GM21786 (cell line): ENCODE data around the gene KIAA1586.
A peak's percentile ranks its signal among the peaks of the same experiment; 100 is the strongest.
"Not testable (repeated sequence)": the region's sequence is repeated elsewhere in the genome, so short reads cannot be mapped to it uniquely, and the experiment has no call there.

Experiments
- ATAC-seq: cut with Tn5 transposase; IDR thresholded peaks from one replicate; pipeline ENCODE4 v1.9.1; 2021; ENCODE audit not compliant: unreplicated experiment

The KIAA1586 gene

GRCh38 chr6:57046332-57047256 is at the start of gene KIAA1586:
KIAA1586 (plus strand) TSS chr6:57046693; CDS start chr6:57046756, 63 bp downstream.
- ATAC-seq = peak; percentile 94

- no peak for ATAC-seq
Measured at GRCh38 chr6:56999049-56999448, 47.4 kb upstream of the KIAA1586 start.

- ATAC-seq = not testable (repeated sequence)
Measured at GRCh38 chr6:56999748-57000147, 46.7 kb upstream of the KIAA1586 start.

GRCh38 chr6:57002197-57002596 is 44.3 kb upstream of the KIAA1586 start:
- no peak for ATAC-seq

GRCh38 chr6:57004292-57004691 is 42.2 kb upstream of the KIAA1586 start:
- ATAC-seq = no peak

- no peak for ATAC-seq
Measured at GRCh38 chr6:57006101-57006500, 40.4 kb upstream of the KIAA1586 start.

GRCh38 chr6:57008069-57008468 is 38.4 kb upstream of the KIAA1586 start:
- not testable (repeated sequence) for ATAC-seq

- no peak for ATAC-seq
Measured at GRCh38 chr6:57013521-57013926, 33.0 kb upstream of the KIAA1586 start.

GRCh38 chr6:57017069-57017468 is 29.4 kb upstream of the KIAA1586 start:
- ATAC-seq = no peak

- no peak for ATAC-seq
Measured at GRCh38 chr6:57017841-57018240, 28.7 kb upstream of the KIAA1586 start.

- no peak for ATAC-seq
Measured at GRCh38 chr6:57019434-57019833, 27.1 kb upstream of the KIAA1586 start.

GRCh38 chr6:57021086-57021720 is 25.3 kb upstream of the KIAA1586 start:
- peak; percentile 77 for ATAC-seq

GRCh38 chr6:57024321-57024720 is 22.2 kb upstream of the KIAA1586 start:
- no peak for ATAC-seq

GRCh38 chr6:57024775-57025174 is 21.7 kb upstream of the KIAA1586 start:
- ATAC-seq = no peak

- no peak for ATAC-seq
Measured at GRCh38 chr6:57026001-57026400, 20.5 kb upstream of the KIAA1586 start.

- no peak for ATAC-seq
Measured at GRCh38 chr6:57027301-57027700, 19.2 kb upstream of the KIAA1586 start.

- ATAC-seq = no peak
Measured at GRCh38 chr6:57029213-57029612, 17.3 kb upstream of the KIAA1586 start.

- no peak for ATAC-seq
Measured at GRCh38 chr6:57033228-57033627, 13.3 kb upstream of the KIAA1586 start.

- ATAC-seq = no peak
Measured at GRCh38 chr6:57035549-57035948, 10.9 kb upstream of the KIAA1586 start.

GRCh38 chr6:57038906-57039305 is 7.6 kb upstream of the KIAA1586 start:
- ATAC-seq = no peak

- ATAC-seq = no peak
Measured at GRCh38 chr6:57040011-57040410, 6.5 kb upstream of the KIAA1586 start.

GRCh38 chr6:57044061-57044460 is 2.4 kb upstream of the KIAA1586 start:
- not testable (repeated sequence) for ATAC-seq
